Astrocyte of the spinal cord (primary cell): ENCODE data around the gene PARP2.

ENCODE experiments used
- DNase-seq: peaks from one replicate; pipeline ENCODE4 v3.0.0; 2011; ENCODE audit warnings: low read depth, low spot score
- H3K4me3 ChIP-seq: 2 replicates; pipeline ENCODE4 v1.5.1; 2011; ENCODE audit warnings: low read depth, mild to moderate bottlenecking, low read length, moderate library complexity
- in situ Hi-C: cut with HindIII; loops from 2 replicates; pipeline ENCODE4 v1.10.0; 2017; ENCODE audit warnings: low sequenced_read_pairs
- TF ChIP-seq, protein P1 (sequence below): IDR thresholded peaks from 2 replicates; pipeline ENCODE4 v1.5.1; 2012; ENCODE audit warnings: low read depth, mild to moderate bottlenecking, low read length, inconsistent platforms

PARP2 gene

DNA sequence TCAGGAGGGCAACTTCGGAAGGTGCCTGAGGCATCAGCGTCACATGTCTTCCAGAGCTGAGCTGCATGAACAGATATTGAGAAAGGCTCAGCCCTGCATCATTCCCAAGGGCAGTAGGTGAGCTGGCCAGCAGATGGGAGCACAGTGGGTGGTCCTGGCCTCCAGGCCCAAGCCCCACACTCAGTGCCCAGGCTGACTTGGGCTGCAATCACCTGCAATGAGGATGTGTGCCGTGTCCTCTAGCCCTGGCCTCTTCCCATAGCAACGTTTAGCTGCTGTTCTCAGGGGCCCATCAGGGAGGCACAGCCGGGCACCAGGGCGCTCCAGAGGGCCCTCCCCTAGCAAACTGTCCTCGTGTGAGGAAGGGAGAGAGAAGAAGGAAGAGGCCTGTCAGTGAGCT, 37.9 kb downstream of the PARP2 start:
- TF ChIP-seq, protein P1, sequence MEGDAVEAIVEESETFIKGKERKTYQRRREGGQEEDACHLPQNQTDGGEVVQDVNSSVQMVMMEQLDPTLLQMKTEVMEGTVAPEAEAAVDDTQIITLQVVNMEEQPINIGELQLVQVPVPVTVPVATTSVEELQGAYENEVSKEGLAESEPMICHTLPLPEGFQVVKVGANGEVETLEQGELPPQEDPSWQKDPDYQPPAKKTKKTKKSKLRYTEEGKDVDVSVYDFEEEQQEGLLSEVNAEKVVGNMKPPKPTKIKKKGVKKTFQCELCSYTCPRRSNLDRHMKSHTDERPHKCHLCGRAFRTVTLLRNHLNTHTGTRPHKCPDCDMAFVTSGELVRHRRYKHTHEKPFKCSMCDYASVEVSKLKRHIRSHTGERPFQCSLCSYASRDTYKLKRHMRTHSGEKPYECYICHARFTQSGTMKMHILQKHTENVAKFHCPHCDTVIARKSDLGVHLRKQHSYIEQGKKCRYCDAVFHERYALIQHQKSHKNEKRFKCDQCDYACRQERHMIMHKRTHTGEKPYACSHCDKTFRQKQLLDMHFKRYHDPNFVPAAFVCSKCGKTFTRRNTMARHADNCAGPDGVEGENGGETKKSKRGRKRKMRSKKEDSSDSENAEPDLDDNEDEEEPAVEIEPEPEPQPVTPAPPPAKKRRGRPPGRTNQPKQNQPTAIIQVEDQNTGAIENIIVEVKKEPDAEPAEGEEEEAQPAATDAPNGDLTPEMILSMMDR = no peak
- in situ Hi-C loops = no loop called here
- DNase-seq = no peak

DNA sequence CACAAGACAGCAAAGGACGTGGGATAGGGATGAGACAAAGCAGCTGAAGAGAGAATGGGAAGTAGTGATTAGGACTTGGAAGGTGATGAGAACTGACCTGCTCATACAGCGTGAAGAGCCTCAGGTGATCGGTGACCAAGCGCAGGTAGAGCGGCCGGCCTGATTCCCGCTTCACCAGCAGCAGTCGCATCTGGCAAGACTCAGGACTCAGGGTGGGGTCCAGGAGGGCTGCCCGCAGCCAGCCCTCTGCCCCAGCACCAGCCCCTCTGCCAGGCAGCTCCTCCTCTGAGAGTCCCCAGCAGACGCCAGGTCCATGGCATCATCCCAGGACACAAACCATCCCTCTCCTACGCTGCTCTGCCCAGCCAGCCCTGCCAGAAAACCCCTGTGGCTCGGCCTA, 39.1 kb downstream of the PARP2 start:
- TF ChIP-seq, protein P1 = no peak
- no peak overlapping the region for H3K4me3 ChIP-seq
- in situ Hi-C loops = no loop called here

More for the DNA sequence above, 37.9 kb downstream of the PARP2 start:
- no peak overlapping the region for H3K4me3 ChIP-seq

DNA sequence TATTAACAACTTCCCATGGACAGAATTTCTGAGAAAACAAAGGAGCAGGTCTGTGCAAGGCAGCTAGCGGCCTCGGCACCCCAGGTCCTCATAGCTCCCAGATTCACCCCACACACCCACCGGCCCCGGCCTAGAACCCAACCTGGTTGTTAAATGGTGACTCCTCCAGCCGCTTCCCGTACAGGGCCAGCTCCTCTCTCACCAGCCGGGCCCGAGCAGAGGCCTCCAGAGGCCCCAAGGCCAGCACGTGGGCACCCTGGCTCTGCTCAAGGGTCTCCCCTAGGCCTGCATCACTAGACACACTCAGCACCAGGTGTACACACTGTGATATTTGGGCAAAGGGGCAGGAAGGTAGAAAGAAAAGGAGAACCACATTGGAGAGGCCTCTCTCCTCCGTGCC, 39.6 kb downstream of the PARP2 start:
- no peak for DNase-seq
- TF ChIP-seq, protein P1 = no peak
- in situ Hi-C loops = no loop called here
- H3K4me3 ChIP-seq = no peak overlapping the region

More for the DNA sequence above, 39.1 kb downstream of the PARP2 start:
- DNase-seq = no peak

DNA sequence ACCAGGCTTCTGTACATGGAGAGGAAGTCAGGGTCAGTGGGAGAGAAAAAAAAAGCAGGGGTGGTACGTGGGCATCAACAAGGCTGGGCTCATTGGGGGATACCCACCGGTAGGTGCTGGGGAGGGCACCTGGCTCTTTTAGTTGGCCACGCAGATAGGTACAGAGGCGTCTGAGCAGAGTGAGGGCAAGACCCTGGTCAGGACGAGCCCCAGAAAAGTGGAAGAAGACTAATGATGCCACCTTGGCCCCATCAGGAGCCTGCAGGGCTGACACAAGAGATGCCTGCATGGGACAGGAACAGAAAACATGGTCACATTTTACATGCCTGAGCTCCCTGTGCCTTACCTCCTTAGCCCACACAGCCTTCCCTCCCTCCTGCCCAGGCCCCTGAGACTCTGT, 40.2 kb downstream of the PARP2 start:
- no peak for DNase-seq
- TF ChIP-seq, protein P1 = no peak
- in situ Hi-C loops = no loop called here
- no peak overlapping the region for H3K4me3 ChIP-seq

DNA sequence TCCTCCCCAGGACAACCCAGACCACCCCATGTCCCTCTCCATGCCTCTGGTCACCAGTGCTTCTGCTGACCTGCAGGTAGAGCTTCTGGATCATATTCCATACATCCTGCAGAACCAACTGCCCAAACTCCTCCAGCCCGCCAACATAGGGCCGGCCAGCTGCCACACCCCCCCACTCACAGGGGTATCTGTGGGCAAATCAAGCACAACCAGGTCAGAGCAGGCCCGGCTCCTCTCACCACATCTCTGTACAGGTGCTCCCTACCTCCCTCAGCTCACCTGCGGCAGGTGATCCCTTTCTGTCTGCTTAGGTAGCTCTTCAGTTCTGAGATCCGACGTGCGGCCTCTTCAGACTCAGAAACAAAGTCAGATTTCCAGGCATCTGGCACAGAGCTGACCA, 40.9 kb downstream of the PARP2 start:
- no peak for DNase-seq
- H3K4me3 ChIP-seq = no peak overlapping the region
- TF ChIP-seq, protein P1 = no peak
- in situ Hi-C loops = no loop called here

DNA sequence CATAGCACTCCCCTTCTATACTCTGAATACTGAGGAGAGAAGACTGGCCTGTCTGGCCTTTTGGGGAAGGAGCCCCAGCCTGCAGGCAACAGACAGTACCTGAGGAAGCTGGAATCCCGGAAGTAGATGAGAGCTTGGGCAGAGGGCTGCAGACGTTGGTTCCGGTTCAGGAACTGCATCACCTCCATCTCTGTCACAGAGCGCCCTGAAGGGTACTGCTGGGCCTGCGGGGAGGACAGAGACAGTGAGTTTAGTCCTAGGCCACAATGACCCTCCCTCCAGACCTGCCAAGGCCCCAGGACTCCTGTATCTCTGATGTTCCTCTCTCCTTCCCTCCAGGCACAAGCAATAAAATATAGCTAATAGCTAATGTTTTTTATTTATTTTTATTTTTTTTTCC, 41.5 kb downstream of the PARP2 start:
- in situ Hi-C loops = no loop called here
- no peak for DNase-seq
- TF ChIP-seq, protein P1 = no peak
- H3K4me3 ChIP-seq = no peak overlapping the region
